ENCODE results near the gene FRMD4A.

FRMD4A gene

GRCh38 chr10:13654846-13655245 lies 675.9 kb downstream of the FRMD4A start:
- no peak for TF ChIP-seq CTCF (IDR thresholded peaks at IDR 0.05)
- no peak overlapping the region for H3K4me3 ChIP-seq (ENCODE audit: low read depth in 1 of 2, low read length in 1 of 2)
- H3K27me3 ChIP-seq = peaks cover 5% of the 10 kb centered on the region
- no peaks in the 10 kb centered on the region for H3K9me3 ChIP-seq
- no peak overlapping the region for H3K27ac ChIP-seq
- H3K36me3 ChIP-seq = peaks cover 32% of the 10 kb centered on the region
- peaks cover 10 to 11% of the 10 kb centered on the region in 2 experiments for H3K4me1 ChIP-seq (ENCODE audit: control insufficient read depth in 1 of 2, insufficient read depth in 1 of 2, low read depth in 1 of 2, low read length in 1 of 2)

DNA sequence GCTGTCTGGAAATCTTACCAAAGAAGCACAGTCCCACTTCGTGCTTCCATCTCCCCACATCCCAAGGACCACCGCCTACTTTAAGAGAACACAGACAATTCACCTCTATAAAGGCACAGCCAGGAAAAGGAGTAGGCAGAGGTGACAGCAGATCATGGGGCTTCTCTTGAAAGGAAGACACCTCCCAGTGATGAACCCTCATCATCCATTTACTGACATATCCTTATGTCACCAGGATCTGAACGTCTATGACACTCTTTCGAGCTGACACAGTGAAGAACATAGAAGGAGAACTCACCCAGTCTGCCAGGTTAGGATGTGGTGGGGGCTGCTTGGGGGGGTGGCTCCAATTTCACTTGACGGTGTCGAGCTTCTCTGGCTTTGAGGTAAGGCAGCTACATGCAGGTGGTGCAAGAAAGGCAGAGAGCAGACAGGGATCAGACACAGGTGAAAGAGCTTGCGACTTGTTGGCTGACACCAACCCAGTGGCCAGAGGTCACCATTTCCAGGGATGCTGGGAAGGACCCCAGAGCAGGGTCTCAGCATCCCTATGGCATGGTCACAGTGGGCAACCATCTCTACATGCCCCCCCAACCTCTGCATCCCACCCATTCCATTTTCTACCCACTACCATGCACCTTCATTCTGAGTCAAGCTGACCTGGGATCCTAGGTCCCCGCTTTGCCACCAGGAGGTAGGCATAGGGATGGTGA lies 676.5 kb downstream of the FRMD4A start:
- Histone ChIP-seq H3K4me3 (ENCODE audit: low read depth in 1 of 2, low read length in 1 of 2) (no peak overlapping the region), H3K27ac (no peak overlapping the region), H3K9me3 (no peaks in the 10 kb centered on the region), H3K4me1 (ENCODE audit: control insufficient read depth in 1 of 2, insufficient read depth in 1 of 2, low read depth in 1 of 2, low read length in 1 of 2) (peaks cover 4 to 6% of the 10 kb centered on the region in 2 experiments), H3K36me3 (peaks cover 35% of the 10 kb centered on the region), H3K27me3 (peaks cover 4% of the 10 kb centered on the region)
- TF ChIP-seq CTCF (IDR thresholded peaks at IDR 0.05) = no peak

- H3K4me3 ChIP-seq (ENCODE audit: low read depth in 1 of 2, low read length in 1 of 2) = no peak overlapping the region
- H3K27ac ChIP-seq = no peak overlapping the region
- TF ChIP-seq CTCF (IDR thresholded peaks at IDR 0.05) = no peak
- peaks cover 49% of the 10 kb centered on the region for H3K36me3 ChIP-seq
- H3K4me1 ChIP-seq (ENCODE audit: control insufficient read depth in 1 of 2, insufficient read depth in 1 of 2, low read depth in 1 of 2, low read length in 1 of 2) = no peaks in the 10 kb centered on the region
- H3K27me3 ChIP-seq = no peaks in the 10 kb centered on the region
- H3K9me3 ChIP-seq = no peaks in the 10 kb centered on the region
These were observed 677.9 kb downstream of the FRMD4A start for GRCh38 chr10:13652860-13653259.

DNA sequence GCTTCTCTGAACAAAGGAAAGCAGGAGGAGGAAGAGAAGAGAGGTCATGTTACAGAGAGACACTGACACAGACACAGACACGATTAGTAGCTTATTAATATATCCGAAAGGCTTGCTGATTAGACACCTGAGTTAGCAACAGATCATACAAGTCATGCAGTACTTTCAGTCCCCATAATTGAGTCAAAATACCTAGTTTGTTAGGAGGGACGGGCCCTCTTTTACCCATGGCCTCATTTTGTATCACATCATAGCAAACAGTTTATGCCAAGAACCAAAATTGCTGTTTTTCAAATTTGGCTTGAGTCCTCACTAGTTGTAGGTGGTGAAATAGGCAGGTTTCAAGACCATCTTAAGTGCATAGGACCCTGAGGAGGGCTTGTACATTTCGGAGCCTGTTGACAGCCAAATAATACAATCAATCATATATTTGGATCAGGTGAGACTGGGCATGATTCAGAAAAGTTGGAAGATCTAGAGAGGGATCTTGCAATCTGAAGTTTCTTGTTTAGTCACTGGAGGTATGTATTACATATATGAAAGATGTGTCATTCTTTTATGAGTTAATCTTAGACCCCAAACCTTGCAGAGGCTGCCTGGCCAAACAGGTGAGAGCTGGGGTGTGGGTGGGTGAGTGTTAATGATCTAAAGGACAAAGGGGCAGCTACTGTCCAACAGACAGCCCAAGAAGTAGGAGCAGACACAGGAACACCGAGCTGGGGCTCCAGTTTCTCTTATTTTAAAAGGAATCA lies 678.6 kb downstream of the FRMD4A start:
- TF ChIP-seq CTCF (IDR thresholded peaks at IDR 0.05) = no peak
- no peaks in the 10 kb centered on the region for H3K4me1 ChIP-seq (ENCODE audit: control insufficient read depth in 1 of 2, insufficient read depth in 1 of 2, low read depth in 1 of 2, low read length in 1 of 2)
- no peak overlapping the region for H3K27ac ChIP-seq
- no peaks in the 10 kb centered on the region for H3K9me3 ChIP-seq
- peaks cover 56% of the 10 kb centered on the region for H3K36me3 ChIP-seq
- H3K4me3 ChIP-seq (ENCODE audit: low read depth in 1 of 2, low read length in 1 of 2) = no peak overlapping the region
- no peaks in the 10 kb centered on the region for H3K27me3 ChIP-seq

DNA sequence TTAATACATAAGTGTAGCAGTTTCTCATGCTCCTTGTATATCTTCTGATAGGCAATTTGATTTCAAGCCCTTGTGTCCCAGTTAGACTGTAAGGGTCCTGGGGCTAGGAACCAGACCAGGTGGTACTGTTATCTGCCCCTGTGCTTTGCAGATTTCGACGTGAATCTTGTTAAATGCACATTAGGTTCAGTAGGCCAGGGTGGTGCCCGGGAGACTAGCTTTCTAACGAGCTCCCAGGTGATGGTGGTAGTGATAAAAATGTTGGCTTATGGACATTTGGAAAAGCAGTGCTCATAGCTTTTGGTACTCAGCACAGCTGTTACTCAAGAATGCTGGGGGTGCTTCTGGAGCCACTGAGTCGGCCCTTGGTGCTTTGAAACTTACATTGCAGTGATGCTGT lies 679.8 kb downstream of the FRMD4A start:
- Histone ChIP-seq H3K4me3 (ENCODE audit: low read depth in 1 of 2, low read length in 1 of 2) (no peak overlapping the region), H3K27ac (no peak overlapping the region), H3K36me3 (peaks cover 67% of the 10 kb centered on the region), H3K27me3 (no peaks in the 10 kb centered on the region), H3K4me1 (ENCODE audit: control insufficient read depth in 1 of 2, insufficient read depth in 1 of 2, low read depth in 1 of 2, low read length in 1 of 2) (no peaks in the 10 kb centered on the region), H3K9me3 (no peaks in the 10 kb centered on the region)
- TF ChIP-seq CTCF (IDR thresholded peaks at IDR 0.05) = no peak
